Mesenchymal stem cell (in vitro differentiated cells and primary cell): ENCODE measurements around the gene LIPC.
A peak's percentile ranks its signal among the peaks of the same experiment; 100 is the strongest.

ENCODE experiments used
- DNase-seq: peaks from one replicate; pipeline ENCODE4 v3.0.0-alpha.2; 2013
- H2AFZ ChIP-seq: one replicate; pipeline ENCODE4 v1.6.1; 2013; ENCODE audit warnings: low read depth, mild to moderate bottlenecking, control low read depth, inconsistent platforms, low read length, moderate library complexity
- H2AK5ac ChIP-seq: 2 replicates; pipeline ENCODE4 v1.6.1; 2013; ENCODE audit warnings: low read length, moderate library complexity, mild to moderate bottlenecking, inconsistent platforms; ENCODE audit not compliant: severe bottlenecking
- H2BK120ac ChIP-seq: one replicate; pipeline ENCODE4 v1.6.1; 2013; ENCODE audit warnings: low read depth, mild to moderate bottlenecking, inconsistent platforms, low read length, moderate library complexity
- H2BK12ac ChIP-seq, 2 experiments: one replicate each; pipeline ENCODE4 v1.6.1; 2013; ENCODE audit warnings: inconsistent platforms in 2 of 2, low read length in 2 of 2, mild to moderate bottlenecking in 2 of 2, moderate library complexity in 2 of 2, control low read depth in 1 of 2
- H2BK15ac ChIP-seq: one replicate; pipeline ENCODE4 v1.6.1; 2013; ENCODE audit warnings: mild to moderate bottlenecking, low read depth, inconsistent platforms; ENCODE audit not compliant: poor library complexity, severe bottlenecking
- H2BK5ac ChIP-seq: 2 replicates; pipeline ENCODE4 v1.6.1; 2013; ENCODE audit warnings: low read depth, mild to moderate bottlenecking, low read length, control low read depth, inconsistent platforms; ENCODE audit not compliant: poor library complexity, severe bottlenecking
- H3K14ac ChIP-seq, 2 experiments: one replicate each; pipeline ENCODE4 v1.6.1; 2013; ENCODE audit warnings: inconsistent platforms in 2 of 2, low read length in 2 of 2, control low read depth in 1 of 2, mild to moderate bottlenecking in 1 of 2, moderate library complexity in 1 of 2
- H3K18ac ChIP-seq, 2 experiments: one replicate each; pipeline ENCODE4 v1.6.1; 2013; ENCODE audit warnings: inconsistent platforms in 2 of 2, low read length in 2 of 2, control low read depth in 1 of 2, low read depth in 1 of 2, mild to moderate bottlenecking in 1 of 2
- H3K23ac ChIP-seq, 2 experiments: one replicate each; pipeline ENCODE4 v1.6.1; 2013; ENCODE audit warnings: inconsistent platforms in 2 of 2, low read length in 2 of 2, mild to moderate bottlenecking in 2 of 2, moderate library complexity in 2 of 2, control low read depth in 1 of 2
- H3K27ac ChIP-seq: 2 replicates; pipeline ENCODE4 v1.5.1; 2013; ENCODE audit warnings: mild to moderate bottlenecking, moderate library complexity, low read length, control low read depth, inconsistent platforms; ENCODE audit not compliant: poor library complexity, severe bottlenecking
- H3K27me3 ChIP-seq, 2 experiments: 2 replicates each; pipeline versions ENCODE4 v1.6.1 to v1.7.0; 2013; ENCODE audit warnings: low read length in 2 of 2, mild to moderate bottlenecking in 2 of 2, moderate library complexity in 2 of 2, control low read depth in 1 of 2, inconsistent platforms in 1 of 2; ENCODE audit not compliant: control insufficient read depth in 1 of 2, insufficient read depth in 1 of 2
- H3K36me3 ChIP-seq, 2 experiments: 2 replicates each; pipeline versions ENCODE4 v1.6.1 to v1.7.0; 2013; ENCODE audit warnings: low read length in 2 of 2, control low read depth in 1 of 2, inconsistent platforms in 1 of 2, low read depth in 1 of 2, mild to moderate bottlenecking in 1 of 2; ENCODE audit not compliant: insufficient read depth in 2 of 2, control insufficient read depth in 1 of 2
- H3K4ac ChIP-seq, 2 experiments: one replicate each; pipeline ENCODE4 v1.6.1; 2013; ENCODE audit warnings: inconsistent platforms in 2 of 2, low read length in 2 of 2, mild to moderate bottlenecking in 2 of 2, moderate library complexity in 2 of 2, control low read depth in 1 of 2, low read depth in 1 of 2
- H3K4me1 ChIP-seq: 2 replicates; pipeline ENCODE4 v1.6.1; 2013; ENCODE audit warnings: low read depth, low read length, control low read depth; ENCODE audit not compliant: control insufficient read depth, insufficient read depth
- H3K4me2 ChIP-seq: 2 replicates; pipeline ENCODE4 v1.6.1; 2013; ENCODE audit warnings: low read length, mild to moderate bottlenecking, inconsistent platforms; ENCODE audit not compliant: poor library complexity, severe bottlenecking
- H3K4me3 ChIP-seq, 2 experiments: 2 replicates each; pipeline versions ENCODE4 v1.5.1 to v1.7.0; 2013; ENCODE audit warnings: low read length in 2 of 2, mild to moderate bottlenecking in 2 of 2, control low read depth in 1 of 2, low read depth in 1 of 2; ENCODE audit not compliant: insufficient read depth in 1 of 2
- H3K79me1 ChIP-seq: replicated peaks from 2 replicates; pipeline ENCODE4 v1.6.1; 2013; ENCODE audit warnings: mild to moderate bottlenecking, control low read depth, low read length, inconsistent platforms; ENCODE audit not compliant: poor library complexity, severe bottlenecking
- H3K9ac ChIP-seq: 2 replicates; pipeline ENCODE4 v1.7.0; 2013; ENCODE audit warnings: mild to moderate bottlenecking, low read length, moderate library complexity
- H3K9me3 ChIP-seq: 2 replicates; pipeline ENCODE4 v1.7.0; 2013; ENCODE audit warnings: mild to moderate bottlenecking, low read length; ENCODE audit not compliant: control insufficient read depth
- H4K8ac ChIP-seq: one replicate; pipeline ENCODE4 v1.6.1; 2013; ENCODE audit warnings: inconsistent platforms, mild to moderate bottlenecking, low read length, moderate library complexity
- H4K91ac ChIP-seq: one replicate; pipeline ENCODE4 v1.6.1; 2013; ENCODE audit warnings: mild to moderate bottlenecking, low read length, inconsistent platforms
- WGBS: methylation state at CpG from one replicate; pipeline ENCODE4 v1.1.7; 2013; ENCODE audit warnings: mixed read lengths; 5-methylcytosine and 5-hydroxymethylcytosine counted together

LIPC gene

GRCh38 chr15:58438956-58439355 lies 7.2 kb downstream of the LIPC start:
- H3K23ac ChIP-seq, result no peak overlapping the region
- no peak overlapping the region for H2AFZ ChIP-seq
- no peak overlapping the region for H3K4me3 ChIP-seq
- no peak overlapping the region for H4K8ac ChIP-seq
- no peak overlapping the region for H2BK15ac ChIP-seq
- no peak overlapping the region for H4K91ac ChIP-seq
- H2BK5ac ChIP-seq, result no peak overlapping the region
- H2BK120ac ChIP-seq, result no peak overlapping the region
- H3K79me1 ChIP-seq, result no peaks in the 10 kb centered on the region
- H3K14ac ChIP-seq, result no peak overlapping the region
- peak overlapping the region in 1 of 2 experiments; percentile 73 for H2BK12ac ChIP-seq
- peaks cover 14% of the 10 kb centered on the region for H3K4me1 ChIP-seq
- H3K4me2 ChIP-seq, result no peak overlapping the region
- 72% methylated on average over 5 of the region's 7 CpGs for WGBS
- H3K9me3 ChIP-seq, result no peaks in the 10 kb centered on the region
- H3K36me3 ChIP-seq, result no peaks in the 10 kb centered on the region
- peak overlapping the region; percentile 56 for H2AK5ac ChIP-seq
- peak overlapping the region in 1 of 2 experiments; percentile 53 for H3K4ac ChIP-seq
- DNase-seq, result peak; percentile 58
- no peaks in the 10 kb centered on the region for H3K27me3 ChIP-seq
- no peak overlapping the region for H3K9ac ChIP-seq
- H3K18ac ChIP-seq, result no peak overlapping the region
- no peak overlapping the region for H3K27ac ChIP-seq

- DNase-seq, result peak; percentile 61
- peak overlapping the region; percentile 76 to 86 for H3K4ac ChIP-seq
- no peak overlapping the region for H2BK5ac ChIP-seq
- H3K27ac ChIP-seq, result peak overlapping the region; percentile 2
- H3K4me2 ChIP-seq, result no peak overlapping the region
- peak overlapping the region; percentile 35 for H2AK5ac ChIP-seq
- no peak overlapping the region for H4K8ac ChIP-seq
- H3K9me3 ChIP-seq, result no peaks in the 10 kb centered on the region
- H2BK15ac ChIP-seq, result no peak overlapping the region
- H3K23ac ChIP-seq, result no peak overlapping the region
- H3K36me3 ChIP-seq, result no peaks in the 10 kb centered on the region
- no peak overlapping the region for H3K4me3 ChIP-seq
- no peak overlapping the region for H2AFZ ChIP-seq
- WGBS, result 29% methylated on average over 5 of the region's 7 CpGs
- H3K18ac ChIP-seq, result peak overlapping the region; percentile 63 to 86
- no peaks in the 10 kb centered on the region for H3K79me1 ChIP-seq
- H3K14ac ChIP-seq, result no peak overlapping the region
- peak overlapping the region; percentile 78 for H2BK120ac ChIP-seq
- no peaks in the 10 kb centered on the region for H3K27me3 ChIP-seq
- H3K9ac ChIP-seq, result peak overlapping the region; percentile 70
- H3K4me1 ChIP-seq, result peaks cover 22% of the 10 kb centered on the region
- H4K91ac ChIP-seq, result peak overlapping the region; percentile 76
- peak overlapping the region; percentile 82 to 94 for H2BK12ac ChIP-seq
These were observed 8.5 kb downstream of the LIPC start for GRCh38 chr15:58440158-58440910.

GRCh38 chr15:58440922-58441321 lies 9.1 kb downstream of the LIPC start:
- H2BK120ac ChIP-seq, result peak overlapping the region; percentile 78
- H3K14ac ChIP-seq, result peak overlapping the region in 1 of 2 experiments; percentile 26
- no peak overlapping the region for H2AFZ ChIP-seq
- WGBS, result 100% methylated on average over 1 of the region's 1 CpG
- no peak overlapping the region for H3K4me3 ChIP-seq
- peak overlapping the region; percentile 76 to 86 for H3K4ac ChIP-seq
- no peaks in the 10 kb centered on the region for H3K9me3 ChIP-seq
- peak overlapping the region; percentile 76 for H4K91ac ChIP-seq
- no peaks in the 10 kb centered on the region for H3K36me3 ChIP-seq
- H3K23ac ChIP-seq, result no peak overlapping the region
- H3K4me2 ChIP-seq, result no peak overlapping the region
- no peaks in the 10 kb centered on the region for H3K27me3 ChIP-seq
- no peak for DNase-seq
- H2AK5ac ChIP-seq, result peak overlapping the region; percentile 68
- H3K4me1 ChIP-seq, result peaks cover 22% of the 10 kb centered on the region
- H2BK12ac ChIP-seq, result peak overlapping the region; percentile 82 to 94
- peak overlapping the region; percentile 70 for H3K9ac ChIP-seq
- peak overlapping the region; percentile 63 to 86 for H3K18ac ChIP-seq
- H4K8ac ChIP-seq, result peak overlapping the region; percentile 62
- H3K79me1 ChIP-seq, result no peaks in the 10 kb centered on the region
- no peak overlapping the region for H2BK15ac ChIP-seq
- no peak overlapping the region for H3K27ac ChIP-seq
- no peak overlapping the region for H2BK5ac ChIP-seq

- H4K8ac ChIP-seq, result peak overlapping the region; percentile 63
- H3K4me2 ChIP-seq, result peak overlapping the region; percentile 20
- H3K27me3 ChIP-seq, result no peaks in the 10 kb centered on the region
- H3K27ac ChIP-seq, result no peak overlapping the region
- no peaks in the 10 kb centered on the region for H3K9me3 ChIP-seq
- peaks cover 22% of the 10 kb centered on the region for H3K4me1 ChIP-seq
- H4K91ac ChIP-seq, result peak overlapping the region; percentile 32
- DNase-seq, result peak; percentile 46
- no peak overlapping the region for H3K4me3 ChIP-seq
- H3K18ac ChIP-seq, result peak overlapping the region; percentile 67 to 82
- no peak overlapping the region for H2AFZ ChIP-seq
- H3K36me3 ChIP-seq, result no peaks in the 10 kb centered on the region
- no peak overlapping the region for H3K23ac ChIP-seq
- H2BK15ac ChIP-seq, result no peak overlapping the region
- no peak overlapping the region for H2BK120ac ChIP-seq
- H3K14ac ChIP-seq, result no peak overlapping the region
- peak overlapping the region; percentile 44 to 64 for H2BK12ac ChIP-seq
- peak overlapping the region; percentile 70 for H3K9ac ChIP-seq
- H2AK5ac ChIP-seq, result peak overlapping the region; percentile 28
- WGBS, result 73% methylated on average over 7 of the region's 9 CpGs
- H2BK5ac ChIP-seq, result no peak overlapping the region
- H3K79me1 ChIP-seq, result no peaks in the 10 kb centered on the region
- H3K4ac ChIP-seq, result peak overlapping the region in 1 of 2 experiments; percentile 11
These were observed 9.7 kb downstream of the LIPC start for GRCh38 chr15:58441376-58442070.
